ENCODE data around the gene MAGED2.

DNA sequence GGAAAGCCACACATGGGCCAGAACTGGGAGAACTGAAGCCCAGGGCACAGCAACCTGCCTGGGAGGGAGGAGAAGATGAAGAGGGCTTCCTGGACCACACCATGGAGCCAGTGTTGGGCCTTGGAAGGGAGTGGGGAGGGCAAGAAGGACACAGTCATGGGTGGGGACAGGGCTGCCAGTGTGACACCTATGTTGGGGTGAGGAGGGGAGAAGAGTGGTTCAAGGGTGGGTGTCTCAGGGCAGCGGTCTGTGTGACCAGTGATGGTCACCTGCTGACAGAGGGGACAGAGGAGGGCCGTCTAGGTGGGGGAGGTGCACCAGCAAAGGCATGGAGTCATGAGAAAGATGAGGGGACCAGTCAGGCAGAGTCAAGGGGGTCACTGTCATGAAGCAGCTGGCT is 13.8 kb downstream of the MAGED2 start:
- TF ChIP-seq, protein P1, sequence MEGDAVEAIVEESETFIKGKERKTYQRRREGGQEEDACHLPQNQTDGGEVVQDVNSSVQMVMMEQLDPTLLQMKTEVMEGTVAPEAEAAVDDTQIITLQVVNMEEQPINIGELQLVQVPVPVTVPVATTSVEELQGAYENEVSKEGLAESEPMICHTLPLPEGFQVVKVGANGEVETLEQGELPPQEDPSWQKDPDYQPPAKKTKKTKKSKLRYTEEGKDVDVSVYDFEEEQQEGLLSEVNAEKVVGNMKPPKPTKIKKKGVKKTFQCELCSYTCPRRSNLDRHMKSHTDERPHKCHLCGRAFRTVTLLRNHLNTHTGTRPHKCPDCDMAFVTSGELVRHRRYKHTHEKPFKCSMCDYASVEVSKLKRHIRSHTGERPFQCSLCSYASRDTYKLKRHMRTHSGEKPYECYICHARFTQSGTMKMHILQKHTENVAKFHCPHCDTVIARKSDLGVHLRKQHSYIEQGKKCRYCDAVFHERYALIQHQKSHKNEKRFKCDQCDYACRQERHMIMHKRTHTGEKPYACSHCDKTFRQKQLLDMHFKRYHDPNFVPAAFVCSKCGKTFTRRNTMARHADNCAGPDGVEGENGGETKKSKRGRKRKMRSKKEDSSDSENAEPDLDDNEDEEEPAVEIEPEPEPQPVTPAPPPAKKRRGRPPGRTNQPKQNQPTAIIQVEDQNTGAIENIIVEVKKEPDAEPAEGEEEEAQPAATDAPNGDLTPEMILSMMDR (IDR thresholded peaks at IDR 0.05): no peak
- TF ChIP-seq POLR2A (IDR thresholded peaks at IDR 0.05; ENCODE audit: low read depth) (no peak), EP300 (IDR thresholded peaks at IDR 0.05) (no peak), POLR2AphosphoS5 (IDR thresholded peaks at IDR 0.05) (no peak)

All from esophagus muscularis mucosa (tissue), 4 donors.